ENCODE data around the gene MKI67.
"Not testable (repeated sequence)": the region's sequence is repeated elsewhere in the genome, so short reads cannot be mapped to it uniquely, and the experiment has no call there.

Gene MKI67

GRCh38 chr10:128125944-128126764 lies at the start of gene MKI67:
Gene MKI67 (minus strand): TSS chr10:128126423. CDS start chr10:128125667, 756 bp downstream.
- DNase-seq (ENCODE audit: low read depth in 2 of 2), result peak; percentile 84 to 88

- no peak for DNase-seq (ENCODE audit: low read depth in 2 of 2)
Measured at GRCh38 chr10:128174581-128175559, 48.6 kb upstream of the MKI67 start.

- no peak for DNase-seq (ENCODE audit: low read depth in 2 of 2)
Measured at GRCh38 chr10:128173386-128173785, 47.2 kb upstream of the MKI67 start.

GRCh38 chr10:128172756-128173155 lies 46.5 kb upstream of the MKI67 start:
- DNase-seq (ENCODE audit: low read depth in 2 of 2), result no peak

GRCh38 chr10:128169811-128170379 lies 43.7 kb upstream of the MKI67 start:
- no peak for DNase-seq (ENCODE audit: low read depth in 2 of 2)

GRCh38 chr10:128167926-128168520 lies 41.8 kb upstream of the MKI67 start:
- DNase-seq (ENCODE audit: low read depth in 2 of 2), result no peak

GRCh38 chr10:128167123-128167522 lies 40.9 kb upstream of the MKI67 start:
- DNase-seq (ENCODE audit: low read depth in 2 of 2), result not testable (repeated sequence)

- DNase-seq (ENCODE audit: low read depth in 2 of 2), result no peak
Measured at GRCh38 chr10:128166151-128166550, 39.9 kb upstream of the MKI67 start.

GRCh38 chr10:128165536-128165935 lies 39.3 kb upstream of the MKI67 start:
- no peak for DNase-seq (ENCODE audit: low read depth in 2 of 2)

GRCh38 chr10:128163701-128164100 lies 37.5 kb upstream of the MKI67 start:
- no peak for DNase-seq (ENCODE audit: low read depth in 2 of 2)

GRCh38 chr10:128161031-128161430 lies 34.8 kb upstream of the MKI67 start:
- DNase-seq (ENCODE audit: low read depth in 2 of 2), result no peak

GRCh38 chr10:128160297-128160711 lies 34.1 kb upstream of the MKI67 start:
- DNase-seq (ENCODE audit: low read depth in 2 of 2), result no peak

- no peak for DNase-seq (ENCODE audit: low read depth in 2 of 2)
Measured at GRCh38 chr10:128158021-128158795, 32.0 kb upstream of the MKI67 start.

- DNase-seq (ENCODE audit: low read depth in 2 of 2), result no peak
Measured at GRCh38 chr10:128156999-128157755, 31.0 kb upstream of the MKI67 start.

GRCh38 chr10:128152741-128153580 lies 26.7 kb upstream of the MKI67 start:
- DNase-seq (ENCODE audit: low read depth in 2 of 2), result no peak

GRCh38 chr10:128151031-128151430 lies 24.8 kb upstream of the MKI67 start:
- no peak for DNase-seq (ENCODE audit: low read depth in 2 of 2)

- DNase-seq (ENCODE audit: low read depth in 2 of 2), result no peak
Measured at GRCh38 chr10:128150561-128150960, 24.3 kb upstream of the MKI67 start.

GRCh38 chr10:128150045-128150493 lies 23.8 kb upstream of the MKI67 start:
- DNase-seq (ENCODE audit: low read depth in 2 of 2), result peak; percentile 60 to 64

Measured in stimulated activated CD8-positive, alpha-beta memory T cell treated with anti-CD3 and anti-CD28 coated beads, Interleukin-15, amount 100 ng/mL, for 48 hours (primary cell).